NCI-H748 (cell line): ENCODE data around the gene CACNG7.
A peak's percentile ranks its signal among the peaks of the same experiment; 100 is the strongest.

ENCODE experiments used
- DNase-seq: peaks from one replicate; lab custom pipeline; 2025; ENCODE audit not compliant: unreplicated experiment; lab: John Stamatoyannopoulos, UW

The CACNG7 gene

GRCh38 chr19:53951436-53951835 lies 42.4 kb downstream of the CACNG7 start:
- DNase-seq, result no peak

GRCh38 chr19:53951947-53952346 lies 42.9 kb downstream of the CACNG7 start:
- DNase-seq, result no peak

- no peak for DNase-seq
These were observed 44.3 kb downstream of the CACNG7 start for GRCh38 chr19:53953383-53953782.

- peak; percentile 44 for DNase-seq
These were observed 48.5 kb downstream of the CACNG7 start for GRCh38 chr19:53957448-53958167.

- peak; percentile 84 for DNase-seq
These were observed 49.1 kb downstream of the CACNG7 start for GRCh38 chr19:53958168-53958571.

- DNase-seq, result no peak
These were observed 50.0 kb downstream of the CACNG7 start for GRCh38 chr19:53958823-53959757.

- peak; percentile 17 for DNase-seq
These were observed 51.1 kb downstream of the CACNG7 start for GRCh38 chr19:53960187-53960586.

GRCh38 chr19:53960886-53961285 lies 51.8 kb downstream of the CACNG7 start:
- no peak for DNase-seq

- no peak for DNase-seq
These were observed 52.7 kb downstream of the CACNG7 start for GRCh38 chr19:53961523-53962356.

- no peak for DNase-seq
These were observed 53.9 kb downstream of the CACNG7 start, which contains the start of gene CACNG8 for GRCh38 chr19:53962887-53963431. Gene CACNG8 (plus strand): TSS chr19:53962937.

GRCh38 chr19:53965091-53965490 lies 56.0 kb downstream of the CACNG7 start:
- DNase-seq, result no peak

- no peak for DNase-seq
These were observed 57.9 kb downstream of the CACNG7 start for GRCh38 chr19:53966931-53967330.

GRCh38 chr19:53969366-53969765 lies 60.3 kb downstream of the CACNG7 start:
- DNase-seq, result no peak

GRCh38 chr19:53971673-53972072 lies 62.6 kb downstream of the CACNG7 start:
- DNase-seq, result no peak

GRCh38 chr19:53977429-53977990 lies 68.4 kb downstream of the CACNG7 start:
- DNase-seq, result peak; percentile 90

GRCh38 chr19:53977991-53978731 lies 69.1 kb downstream of the CACNG7 start:
- DNase-seq, result peak; percentile 69

- DNase-seq, result no peak
These were observed 70.1 kb downstream of the CACNG7 start for GRCh38 chr19:53978975-53979801.

- no peak for DNase-seq
These were observed 71.7 kb downstream of the CACNG7 start for GRCh38 chr19:53980539-53981375.
